ENCODE measurements around the gene RHCE.
"Not testable (repeated sequence)": the region's sequence is repeated elsewhere in the genome, so short reads cannot be mapped to it uniquely, and the experiment has no call there.

RHCE gene

DNA sequence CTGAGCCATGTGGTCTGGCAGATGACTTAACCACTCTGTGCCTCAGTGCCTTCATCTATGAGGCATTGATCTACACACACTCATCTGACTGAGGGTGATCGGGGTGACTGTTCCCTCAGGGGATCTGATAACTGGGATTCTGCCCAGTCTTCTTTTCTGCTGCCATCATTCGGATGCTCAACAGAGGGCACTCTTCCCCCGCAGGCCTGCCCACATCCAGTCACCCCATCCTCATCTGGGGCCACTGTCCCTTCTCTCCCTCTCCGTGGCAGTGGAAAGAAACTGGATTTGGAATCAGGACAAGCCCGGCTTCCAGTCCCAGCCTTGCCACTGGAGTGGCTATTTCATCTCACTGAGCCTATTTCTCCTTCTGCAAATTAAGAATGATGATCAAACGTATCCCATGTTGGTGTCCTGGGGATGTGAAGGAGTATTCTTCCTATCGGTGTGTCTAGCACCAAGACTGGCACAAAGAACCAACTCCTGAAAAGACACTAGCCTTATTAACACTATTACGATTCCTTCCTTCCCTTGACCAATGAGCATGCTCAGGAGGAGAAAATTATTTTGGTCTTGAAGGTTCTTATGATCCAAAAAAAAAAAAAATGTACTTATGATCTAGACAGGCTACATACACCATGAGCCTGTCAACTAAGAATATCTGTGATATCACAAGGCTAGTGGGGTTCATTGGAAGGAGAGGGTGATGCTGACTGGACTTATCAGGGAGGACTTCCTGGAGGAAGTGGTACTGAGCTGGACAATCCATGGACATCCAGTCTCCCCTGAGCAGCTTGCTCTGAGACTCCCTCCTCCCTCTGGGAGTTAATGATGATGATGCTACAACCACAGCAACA, 17.4 kb downstream of the RHCE start:
- not testable (repeated sequence) for H3K4me3 ChIP-seq (ENCODE audit: insufficient read depth, low read depth, low read length); H3K4me1 ChIP-seq (ENCODE audit: control insufficient read depth, insufficient read depth, low read length); H3K27ac ChIP-seq (ENCODE audit: insufficient read depth, low read depth, low read length, poor library complexity, severe bottlenecking); H3K9me3 ChIP-seq (ENCODE audit: control insufficient read depth, low read length); H3K36me3 ChIP-seq (ENCODE audit: control insufficient read depth, insufficient read depth, low read length); H3K27me3 ChIP-seq (ENCODE audit: control insufficient read depth, insufficient read depth, low read length, poor library complexity, severe bottlenecking)
- 5 to 29% methylated on average over 3 to 5 of the region's 8 CpGs for WGBS, 2 experiments

DNA sequence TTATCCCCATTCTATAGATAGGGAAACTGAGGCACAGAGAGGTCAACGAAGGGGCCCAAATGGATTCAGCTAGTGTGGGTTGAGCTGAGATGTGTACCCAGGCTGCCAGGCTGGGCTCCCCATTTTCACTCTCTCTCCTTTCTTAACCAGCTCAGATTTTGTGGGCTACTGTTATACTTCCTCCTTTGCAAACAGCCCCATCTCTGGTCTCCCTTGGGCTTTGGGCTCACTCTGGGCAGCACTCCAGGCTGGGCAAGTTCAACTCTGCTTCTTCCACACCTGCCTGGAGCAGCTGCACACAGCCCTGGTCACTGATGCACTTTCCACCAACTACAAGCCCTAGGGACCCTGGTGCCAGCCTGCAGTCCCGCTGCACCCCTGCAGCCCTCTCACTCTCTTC, 22.5 kb downstream of the RHCE start:
- H3K27me3 ChIP-seq (ENCODE audit: control insufficient read depth, insufficient read depth, low read length, poor library complexity, severe bottlenecking); H3K36me3 ChIP-seq (ENCODE audit: control insufficient read depth, insufficient read depth, low read length); H3K9me3 ChIP-seq (ENCODE audit: control insufficient read depth, low read length); H3K4me1 ChIP-seq (ENCODE audit: control insufficient read depth, insufficient read depth, low read length); H3K4me3 ChIP-seq (ENCODE audit: insufficient read depth, low read depth, low read length); H3K27ac ChIP-seq (ENCODE audit: insufficient read depth, low read depth, low read length, poor library complexity, severe bottlenecking): not testable (repeated sequence)
- no CpG with 5 or more reads among the region's 2 CpGs for WGBS, 2 experiments

DNA sequence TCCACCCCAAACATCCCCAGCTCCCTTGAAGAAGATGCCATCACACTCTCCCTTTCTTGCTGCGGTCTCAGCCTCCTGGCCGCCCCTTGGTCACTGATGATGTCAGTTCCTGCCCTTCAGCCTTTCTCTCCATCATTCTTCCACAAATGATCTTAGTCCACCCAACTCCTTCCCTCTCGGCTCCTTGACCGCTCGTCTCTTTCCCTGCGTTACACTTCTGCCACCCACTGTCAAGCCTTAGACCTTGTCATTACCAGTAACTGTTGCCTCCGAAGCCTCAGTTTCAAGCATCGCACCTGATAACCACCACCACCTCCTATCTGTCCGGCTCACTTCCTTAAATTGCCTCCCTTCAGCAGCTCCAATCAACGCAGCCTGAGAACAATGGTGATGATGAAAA, 23.1 kb downstream of the RHCE start:
- 81 to 90% methylated on average over 2 of the region's 10 CpGs for WGBS, 2 experiments

DNA sequence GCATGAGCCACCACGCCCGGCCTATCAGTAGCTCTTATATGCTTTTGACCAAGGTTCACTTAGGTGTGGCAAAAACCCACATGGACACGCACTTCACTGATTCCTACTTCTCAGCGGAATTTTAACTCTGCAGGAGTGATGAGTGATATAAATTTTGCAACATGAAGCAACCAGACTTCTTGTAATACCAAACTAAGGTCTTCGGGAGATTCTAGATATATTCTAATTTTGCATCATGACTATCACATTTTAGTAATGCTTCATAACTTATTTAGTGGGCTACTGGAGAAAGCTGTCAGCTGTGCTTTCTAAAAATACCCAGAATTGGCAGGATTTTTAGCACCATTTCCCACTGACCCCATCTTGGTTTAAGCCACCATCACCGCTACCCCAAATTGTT, 27.8 kb downstream of the RHCE start:
- no peaks in the 10 kb centered on the region for H3K27me3 ChIP-seq (ENCODE audit: control insufficient read depth, insufficient read depth, low read length, poor library complexity, severe bottlenecking)
- H3K4me1 ChIP-seq (ENCODE audit: control insufficient read depth, insufficient read depth, low read length), result no peaks in the 10 kb centered on the region
- 91 to 96% methylated on average over 4 to 6 of the region's 6 CpGs for WGBS, 2 experiments
- H3K9me3 ChIP-seq (ENCODE audit: control insufficient read depth, low read length), result no peaks in the 10 kb centered on the region
- no peak overlapping the region for H3K4me3 ChIP-seq (ENCODE audit: insufficient read depth, low read depth, low read length)
- no peak overlapping the region for H3K27ac ChIP-seq (ENCODE audit: insufficient read depth, low read depth, low read length, poor library complexity, severe bottlenecking)
- no peaks in the 10 kb centered on the region for H3K36me3 ChIP-seq (ENCODE audit: control insufficient read depth, insufficient read depth, low read length)

More for the DNA sequence above, 23.1 kb downstream of the RHCE start:
- H3K4me3 ChIP-seq (ENCODE audit: insufficient read depth, low read depth, low read length); H3K27ac ChIP-seq (ENCODE audit: insufficient read depth, low read depth, low read length, poor library complexity, severe bottlenecking); H3K9me3 ChIP-seq (ENCODE audit: control insufficient read depth, low read length); H3K27me3 ChIP-seq (ENCODE audit: control insufficient read depth, insufficient read depth, low read length, poor library complexity, severe bottlenecking); H3K36me3 ChIP-seq (ENCODE audit: control insufficient read depth, insufficient read depth, low read length); H3K4me1 ChIP-seq (ENCODE audit: control insufficient read depth, insufficient read depth, low read length): not testable (repeated sequence)

DNA sequence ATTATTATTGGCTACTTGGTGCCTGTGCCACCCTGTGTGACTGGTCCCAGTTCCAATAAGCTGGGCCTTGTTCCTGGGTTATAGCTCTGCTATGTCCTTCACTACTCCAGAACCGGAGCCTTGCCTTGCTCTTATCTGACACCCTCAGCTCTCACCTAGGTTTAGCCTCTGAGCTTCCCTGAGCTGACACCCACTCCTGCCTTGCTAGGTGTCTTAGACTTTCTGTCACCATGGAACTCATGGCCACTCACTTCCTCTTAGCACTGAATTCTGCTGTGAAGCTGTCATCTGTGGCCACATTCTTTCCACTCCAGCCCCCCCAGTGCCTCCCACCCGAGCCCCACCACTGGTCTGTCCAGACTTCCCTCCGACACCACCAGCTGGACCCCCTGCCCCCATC, 30.9 kb downstream of the RHCE start:
- H3K4me3 ChIP-seq (ENCODE audit: insufficient read depth, low read depth, low read length); H3K9me3 ChIP-seq (ENCODE audit: control insufficient read depth, low read length); H3K4me1 ChIP-seq (ENCODE audit: control insufficient read depth, insufficient read depth, low read length); H3K27me3 ChIP-seq (ENCODE audit: control insufficient read depth, insufficient read depth, low read length, poor library complexity, severe bottlenecking); H3K36me3 ChIP-seq (ENCODE audit: control insufficient read depth, insufficient read depth, low read length); H3K27ac ChIP-seq (ENCODE audit: insufficient read depth, low read depth, low read length, poor library complexity, severe bottlenecking): not testable (repeated sequence)
- WGBS, 2 experiments, result 88 to 92% methylated on average over 3 of the region's 3 CpGs

DNA sequence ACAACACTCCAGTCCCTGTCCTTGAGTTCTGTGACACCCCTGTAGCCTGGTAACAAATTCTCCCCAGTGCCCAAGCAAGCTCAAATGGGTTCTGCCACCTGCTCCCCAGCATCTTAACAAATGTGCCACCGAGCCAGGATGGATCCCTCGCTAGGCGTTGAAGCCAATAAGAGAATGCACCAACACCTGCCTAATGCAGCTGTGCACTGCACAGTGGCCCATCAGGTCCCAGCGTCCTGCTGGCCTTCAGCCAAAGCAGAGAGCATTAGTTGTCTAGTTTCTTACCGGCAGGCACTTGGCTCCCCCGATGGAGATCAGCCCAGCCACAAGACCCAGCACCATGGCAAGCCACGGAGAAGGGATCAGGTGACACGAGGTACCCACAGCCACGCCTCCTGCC, 31.9 kb downstream of the RHCE start:
- H3K36me3 ChIP-seq (ENCODE audit: control insufficient read depth, insufficient read depth, low read length); H3K4me3 ChIP-seq (ENCODE audit: insufficient read depth, low read depth, low read length); H3K9me3 ChIP-seq (ENCODE audit: control insufficient read depth, low read length); H3K4me1 ChIP-seq (ENCODE audit: control insufficient read depth, insufficient read depth, low read length); H3K27me3 ChIP-seq (ENCODE audit: control insufficient read depth, insufficient read depth, low read length, poor library complexity, severe bottlenecking); H3K27ac ChIP-seq (ENCODE audit: insufficient read depth, low read depth, low read length, poor library complexity, severe bottlenecking): not testable (repeated sequence)
- 88 to 92% methylated on average over 5 to 6 of the region's 9 CpGs for WGBS, 2 experiments

DNA sequence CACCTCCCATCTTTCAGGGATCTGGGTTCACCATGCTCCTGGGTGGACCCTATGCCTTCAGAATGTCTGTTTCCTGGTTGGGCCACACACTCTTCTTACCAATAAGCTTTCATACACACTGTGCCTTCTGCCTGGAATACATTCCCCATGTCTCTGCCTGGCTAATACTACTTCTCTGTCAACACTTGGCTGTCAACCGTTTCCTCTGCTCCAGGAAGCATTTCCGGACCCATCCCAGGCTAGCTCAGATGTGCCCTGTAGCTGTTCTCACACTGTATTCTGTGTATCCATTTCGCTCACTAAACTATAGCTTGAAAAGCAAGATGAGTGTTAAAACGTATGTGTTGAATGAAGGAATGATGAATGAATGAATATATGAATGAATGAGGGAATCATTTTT, 33.5 kb downstream of the RHCE start:
- H3K9me3 ChIP-seq (ENCODE audit: control insufficient read depth, low read length); H3K27ac ChIP-seq (ENCODE audit: insufficient read depth, low read depth, low read length, poor library complexity, severe bottlenecking); H3K4me3 ChIP-seq (ENCODE audit: insufficient read depth, low read depth, low read length); H3K36me3 ChIP-seq (ENCODE audit: control insufficient read depth, insufficient read depth, low read length); H3K27me3 ChIP-seq (ENCODE audit: control insufficient read depth, insufficient read depth, low read length, poor library complexity, severe bottlenecking); H3K4me1 ChIP-seq (ENCODE audit: control insufficient read depth, insufficient read depth, low read length): not testable (repeated sequence)
- 92 to 96% methylated on average over 4 of the region's 4 CpGs for WGBS, 2 experiments

DNA sequence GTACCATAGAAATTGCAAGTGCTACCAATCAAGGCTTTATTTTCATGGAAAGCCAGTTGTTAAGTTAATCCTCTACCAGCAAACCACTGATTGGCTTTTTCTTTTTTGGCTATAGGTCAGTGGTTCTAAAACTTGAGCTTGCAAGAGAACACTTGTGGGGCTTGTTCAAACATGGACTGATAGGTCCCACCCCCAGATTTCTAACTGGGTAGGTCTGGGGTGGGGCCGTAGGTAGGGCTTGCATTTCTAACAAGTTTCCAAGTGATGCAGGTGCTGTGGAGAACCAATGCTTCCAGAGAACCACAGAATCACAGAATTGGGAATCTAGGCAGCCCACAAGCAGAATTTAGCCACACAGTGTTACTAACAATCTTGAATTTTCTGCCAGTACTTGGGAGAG, 36.8 kb downstream of the RHCE start:
- H3K9me3 ChIP-seq (ENCODE audit: control insufficient read depth, low read length); H3K4me1 ChIP-seq (ENCODE audit: control insufficient read depth, insufficient read depth, low read length): not testable (repeated sequence)
- no CpG with 5 or more reads among the region's 1 CpG for WGBS, 2 experiments

DNA sequence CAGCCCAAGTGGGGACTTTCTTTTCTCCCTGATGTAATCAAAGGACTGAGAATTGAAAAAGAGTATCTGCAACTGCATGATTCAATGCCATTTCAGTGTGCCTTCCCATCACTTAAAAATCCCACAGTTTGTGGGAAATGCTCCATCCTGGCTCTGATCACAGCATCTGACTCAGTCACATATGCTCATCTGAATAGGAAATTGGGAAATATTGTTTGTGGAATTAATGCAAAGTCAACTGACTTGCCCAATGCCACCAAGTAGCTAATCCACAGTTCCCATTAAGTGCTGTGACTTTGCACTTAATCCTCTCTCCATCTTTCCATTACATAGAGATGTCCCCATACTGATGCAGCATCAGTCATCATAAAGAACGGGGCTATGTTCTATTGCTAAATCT, 37.5 kb downstream of the RHCE start:
- not testable (repeated sequence) for H3K27me3 ChIP-seq (ENCODE audit: control insufficient read depth, insufficient read depth, low read length, poor library complexity, severe bottlenecking); H3K4me3 ChIP-seq (ENCODE audit: insufficient read depth, low read depth, low read length); H3K36me3 ChIP-seq (ENCODE audit: control insufficient read depth, insufficient read depth, low read length); H3K27ac ChIP-seq (ENCODE audit: insufficient read depth, low read depth, low read length, poor library complexity, severe bottlenecking); H3K9me3 ChIP-seq (ENCODE audit: control insufficient read depth, low read length); H3K4me1 ChIP-seq (ENCODE audit: control insufficient read depth, insufficient read depth, low read length)
- 91 to 100% methylated on average over 1 of the region's 1 CpG for WGBS, 2 experiments

More for the DNA sequence above, 36.8 kb downstream of the RHCE start:
- not testable (repeated sequence) for H3K27me3 ChIP-seq (ENCODE audit: control insufficient read depth, insufficient read depth, low read length, poor library complexity, severe bottlenecking); H3K27ac ChIP-seq (ENCODE audit: insufficient read depth, low read depth, low read length, poor library complexity, severe bottlenecking); H3K36me3 ChIP-seq (ENCODE audit: control insufficient read depth, insufficient read depth, low read length); H3K4me3 ChIP-seq (ENCODE audit: insufficient read depth, low read depth, low read length)

DNA sequence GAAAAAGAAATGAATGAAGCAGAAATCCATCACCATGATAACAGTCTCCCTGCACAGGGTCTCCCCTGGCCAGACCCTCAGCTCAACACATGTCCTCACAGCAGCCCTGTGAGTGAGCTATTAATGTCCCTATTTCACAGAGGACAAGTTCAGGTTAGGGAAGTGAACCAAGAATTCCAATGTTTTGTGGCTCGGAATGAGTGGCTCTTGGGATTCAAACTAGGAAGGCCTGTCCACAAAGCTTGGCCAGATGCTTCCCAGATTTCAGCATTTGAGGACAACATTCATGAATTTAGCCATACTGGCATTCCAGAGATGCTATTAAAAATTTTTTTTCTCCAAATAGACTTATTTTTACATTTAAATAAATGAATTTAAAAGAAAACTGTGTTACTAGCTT, 38.1 kb downstream of the RHCE start:
- H3K27me3 ChIP-seq (ENCODE audit: control insufficient read depth, insufficient read depth, low read length, poor library complexity, severe bottlenecking); H3K36me3 ChIP-seq (ENCODE audit: control insufficient read depth, insufficient read depth, low read length); H3K9me3 ChIP-seq (ENCODE audit: control insufficient read depth, low read length); H3K27ac ChIP-seq (ENCODE audit: insufficient read depth, low read depth, low read length, poor library complexity, severe bottlenecking); H3K4me3 ChIP-seq (ENCODE audit: insufficient read depth, low read depth, low read length); H3K4me1 ChIP-seq (ENCODE audit: control insufficient read depth, insufficient read depth, low read length): not testable (repeated sequence)
- WGBS, 2 experiments, result 94 to 97% methylated on average over 1 of the region's 1 CpG

DNA sequence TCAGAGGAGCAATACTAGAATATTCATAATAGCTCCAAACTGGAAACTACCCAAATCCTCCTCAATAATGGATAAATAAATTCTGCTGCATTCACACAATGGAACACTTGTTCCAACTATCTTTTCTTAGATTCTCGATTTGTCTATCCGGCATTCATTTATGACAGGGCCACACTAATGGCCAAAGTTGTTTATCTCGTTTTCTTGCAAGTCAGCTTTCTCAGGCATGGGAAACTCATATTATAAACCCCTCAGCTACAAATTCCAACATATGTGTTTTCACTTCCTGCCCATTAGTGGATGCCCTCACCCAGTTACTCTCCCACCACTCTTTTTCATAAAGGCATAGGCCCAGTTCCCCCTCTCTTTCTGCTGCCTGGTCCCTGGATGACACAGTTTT, 42.3 kb downstream of the RHCE start:
- not testable (repeated sequence) for H3K4me3 ChIP-seq (ENCODE audit: insufficient read depth, low read depth, low read length); H3K4me1 ChIP-seq (ENCODE audit: control insufficient read depth, insufficient read depth, low read length); H3K27ac ChIP-seq (ENCODE audit: insufficient read depth, low read depth, low read length, poor library complexity, severe bottlenecking); H3K9me3 ChIP-seq (ENCODE audit: control insufficient read depth, low read length); H3K36me3 ChIP-seq (ENCODE audit: control insufficient read depth, insufficient read depth, low read length); H3K27me3 ChIP-seq (ENCODE audit: control insufficient read depth, insufficient read depth, low read length, poor library complexity, severe bottlenecking)
- WGBS, 2 experiments, result 89 to 93% methylated on average over 3 of the region's 3 CpGs
